Activated T-cell treated with anti-CD3 and anti-CD28 coated beads, Interleukin-2, amount 50 U/mL, for 4 hours (primary cell): Measurements from ENCODE around the gene MAP6. TPM values are rescaled to one million over a fixed set of nuclear protein-coding genes. Genes with fewer than 3 reads are reported as not detected.
A peak's percentile ranks its signal among the peaks of the same experiment; 100 is the strongest.

Experiments
- ATAC-seq, 2 donors: fragments of 200-7000 bp; cut with Tn5 transposase; one replicate each; pipeline ENCODE4 v1.10.0; 2021
- DNase-seq: peaks from one replicate; pipeline ENCODE4 v3.0.0-alpha.2; 2020
- H3K27me3 Mint-ChIP-seq: one replicate; pipeline ENCODE4 v1.8.0; 2021; ENCODE audit warnings: low read depth, mixed read lengths
- H3K36me3 Mint-ChIP-seq: one replicate; pipeline ENCODE4 v1.8.0; 2022; ENCODE audit warnings: mixed read lengths; ENCODE audit not compliant: insufficient read depth
- H3K4me1 Mint-ChIP-seq: one replicate; pipeline ENCODE4 v1.8.0; 2021; ENCODE audit warnings: low read depth, mixed read lengths
- H3K4me3 Mint-ChIP-seq: one replicate; pipeline ENCODE4 v1.8.0; 2021; ENCODE audit warnings: mild to moderate bottlenecking, moderate library complexity, mixed read lengths
- H3K9me3 Mint-ChIP-seq: one replicate; pipeline ENCODE4 v1.8.0; 2021; ENCODE audit warnings: mixed read lengths
- total RNA-seq, 3 donors: library from RNA; stranded (reverse); gene quantifications; one replicate each; pipeline ENCODE4 v1.2.1, GENCODE V29; 2021

The MAP6 gene
- total RNA-seq, 3 donors from 2014 or later, result not detected

GRCh38 chr11:75679566-75679965 is 10.7 kb upstream of the MAP6 start:
- Mint-ChIP-seq H3K36me3 (no peaks in the 10 kb centered on the region), H3K9me3 (no peaks in the 10 kb centered on the region), H3K4me1 (peaks cover 4% of the 10 kb centered on the region), H3K4me3 (no peak overlapping the region), H3K27me3 (peaks cover 37% of the 10 kb centered on the region)
- ATAC-seq, result no peak
- no peak for DNase-seq

- Mint-ChIP-seq H3K9me3 (no peaks in the 10 kb centered on the region), H3K4me1 (peaks cover 4% of the 10 kb centered on the region), H3K27me3 (peaks cover 31% of the 10 kb centered on the region), H3K4me3 (no peak overlapping the region), H3K36me3 (no peaks in the 10 kb centered on the region)
- DNase-seq, result no peak
- no peak for ATAC-seq
Measured at GRCh38 chr11:75678620-75679259, 9.9 kb upstream of the MAP6 start.

- Mint-ChIP-seq H3K27me3 (peaks cover 24% of the 10 kb centered on the region), H3K36me3 (no peaks in the 10 kb centered on the region), H3K4me3 (no peak overlapping the region), H3K4me1 (peaks cover 4% of the 10 kb centered on the region), H3K9me3 (no peaks in the 10 kb centered on the region)
- DNase-seq (no peak), ATAC-seq (no peak)
Measured at GRCh38 chr11:75677909-75678308, 9.1 kb upstream of the MAP6 start.

- H3K36me3 Mint-ChIP-seq, result no peaks in the 10 kb centered on the region
- no peaks in the 10 kb centered on the region for H3K9me3 Mint-ChIP-seq
- DNase-seq (no peak), ATAC-seq (peak; percentile 59 to 60)
- H3K27me3 Mint-ChIP-seq, result peaks cover 26% of the 10 kb centered on the region
- H3K4me1 Mint-ChIP-seq, result peaks cover 4% of the 10 kb centered on the region
- no peak overlapping the region for H3K4me3 Mint-ChIP-seq
Measured at GRCh38 chr11:75677275-75677674, 8.4 kb upstream of the MAP6 start.

GRCh38 chr11:75673977-75674582 is 5.2 kb upstream of the MAP6 start:
- ATAC-seq (peak; percentile 78 to 85), DNase-seq (no peak)
- Mint-ChIP-seq H3K36me3 (no peaks in the 10 kb centered on the region), H3K9me3 (no peaks in the 10 kb centered on the region), H3K27me3 (peaks cover 45% of the 10 kb centered on the region), H3K4me3 (no peak overlapping the region), H3K4me1 (peaks cover 5% of the 10 kb centered on the region)

- DNase-seq, result no peak
Measured at GRCh38 chr11:75667831-75668450, 897 bp downstream of the MAP6 start.

GRCh38 chr11:75667255-75667830 is 1.5 kb downstream of the MAP6 start:
- peak; percentile 37 to 41 for ATAC-seq
- Mint-ChIP-seq H3K4me1 (peaks cover 10% of the 10 kb centered on the region), H3K9me3 (no peaks in the 10 kb centered on the region), H3K4me3 (peak overlapping the region; percentile 57), H3K36me3 (no peaks in the 10 kb centered on the region), H3K27me3 (peaks cover 71% of the 10 kb centered on the region)
- DNase-seq, result no peak

More at GRCh38 chr11:75667831-75668450, 897 bp downstream of the MAP6 start:
- peak; percentile 45 to 54 for ATAC-seq
- Mint-ChIP-seq H3K9me3 (no peaks in the 10 kb centered on the region), H3K4me3 (peak overlapping the region; percentile 80), H3K4me1 (peaks cover 10% of the 10 kb centered on the region), H3K36me3 (no peaks in the 10 kb centered on the region), H3K27me3 (peaks cover 75% of the 10 kb centered on the region)

- H3K4me3 Mint-ChIP-seq, result no peak overlapping the region
- peaks cover 61% of the 10 kb centered on the region for H3K27me3 Mint-ChIP-seq
- peaks cover 10% of the 10 kb centered on the region for H3K4me1 Mint-ChIP-seq
- no peaks in the 10 kb centered on the region for H3K36me3 Mint-ChIP-seq
- ATAC-seq, result no peak
- DNase-seq, result no peak
- no peaks in the 10 kb centered on the region for H3K9me3 Mint-ChIP-seq
Measured at GRCh38 chr11:75665990-75666389, 2.8 kb downstream of the MAP6 start.

GRCh38 chr11:75665126-75665525 is 3.7 kb downstream of the MAP6 start:
- peaks cover 10% of the 10 kb centered on the region for H3K4me1 Mint-ChIP-seq
- H3K27me3 Mint-ChIP-seq, result peaks cover 55% of the 10 kb centered on the region
- DNase-seq, result no peak
- H3K36me3 Mint-ChIP-seq, result no peaks in the 10 kb centered on the region
- no peak for ATAC-seq
- H3K4me3 Mint-ChIP-seq, result no peak overlapping the region
- no peaks in the 10 kb centered on the region for H3K9me3 Mint-ChIP-seq

- Mint-ChIP-seq H3K9me3 (no peaks in the 10 kb centered on the region), H3K27me3 (peaks cover 50% of the 10 kb centered on the region), H3K4me1 (peaks cover 10% of the 10 kb centered on the region), H3K4me3 (no peak overlapping the region), H3K36me3 (no peaks in the 10 kb centered on the region)
- ATAC-seq (no peak), DNase-seq (no peak)
Measured at GRCh38 chr11:75664389-75664788, 4.4 kb downstream of the MAP6 start.

GRCh38 chr11:75663808-75664207 is 5.0 kb downstream of the MAP6 start:
- peaks cover 46% of the 10 kb centered on the region for H3K27me3 Mint-ChIP-seq
- peaks cover 9% of the 10 kb centered on the region for H3K4me1 Mint-ChIP-seq
- DNase-seq, result no peak
- H3K36me3 Mint-ChIP-seq, result no peaks in the 10 kb centered on the region
- no peaks in the 10 kb centered on the region for H3K9me3 Mint-ChIP-seq
- no peak for ATAC-seq
- H3K4me3 Mint-ChIP-seq, result no peak overlapping the region

GRCh38 chr11:75659836-75660235 is 9.0 kb downstream of the MAP6 start:
- Mint-ChIP-seq H3K36me3 (no peaks in the 10 kb centered on the region), H3K4me3 (no peak overlapping the region), H3K9me3 (no peaks in the 10 kb centered on the region), H3K4me1 (peaks cover under 1% of the 10 kb centered on the region), H3K27me3 (peaks cover 25% of the 10 kb centered on the region)
- DNase-seq, result no peak
- no peak for ATAC-seq

- Mint-ChIP-seq H3K9me3 (no peaks in the 10 kb centered on the region), H3K27me3 (peaks cover 12% of the 10 kb centered on the region), H3K4me1 (peaks cover 8% of the 10 kb centered on the region), H3K4me3 (no peak overlapping the region), H3K36me3 (no peaks in the 10 kb centered on the region)
- no peak for ATAC-seq
- no peak for DNase-seq
Measured at GRCh38 chr11:75656044-75656727, 12.7 kb downstream of the MAP6 start.

GRCh38 chr11:75655605-75656004 is 13.2 kb downstream of the MAP6 start:
- Mint-ChIP-seq H3K4me3 (no peak overlapping the region), H3K9me3 (no peaks in the 10 kb centered on the region), H3K4me1 (peaks cover 8% of the 10 kb centered on the region), H3K27me3 (peaks cover 12% of the 10 kb centered on the region), H3K36me3 (no peaks in the 10 kb centered on the region)
- ATAC-seq, result no peak
- DNase-seq, result no peak
